GM12892 (cell line): ENCODE measurements around the gene KCTD20.

Source experiments
- POLR2A ChIP-seq: IDR thresholded peaks from 2 replicates; pipeline ENCODE4 v1.6.1; 2011; ENCODE audit warnings: low read depth, low read length, control low read depth
- POLR2AphosphoS5 ChIP-seq: IDR thresholded peaks from 2 replicates; pipeline ENCODE4 v1.6.1; 2011; ENCODE audit warnings: low read depth, low read length, control low read depth

DNA sequence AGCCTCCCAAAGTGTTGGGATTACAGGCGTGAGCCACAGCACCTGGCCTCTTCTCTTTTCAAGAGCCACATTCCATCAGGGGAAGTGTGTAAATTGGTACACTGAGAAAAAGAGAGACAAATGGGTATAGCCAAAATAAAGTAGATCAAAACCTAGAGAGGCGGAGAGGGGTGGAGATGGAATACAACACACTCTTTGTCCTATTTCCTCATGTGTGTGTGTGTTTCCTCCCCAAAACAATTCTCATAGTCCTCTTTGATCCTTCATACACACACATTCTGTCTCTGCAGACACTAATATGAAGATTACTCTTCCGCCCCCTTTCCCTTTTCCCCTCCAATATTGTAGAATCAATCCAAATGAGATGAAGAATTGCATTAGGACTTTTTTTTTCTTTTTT, 16.2 kb upstream of the KCTD20 start:
- TF ChIP-seq POLR2AphosphoS5 (no peak), POLR2A (no peak)
